H1 (cell line): ENCODE data around the gene TCAIM. TPM values are rescaled to one million over a fixed set of nuclear protein-coding genes. Genes with fewer than 3 reads are reported as not detected.

Source experiments
- CTCF ChIA-PET: fragments of 300-600 bp; sonication (Branson Sonifier 250); formaldehyde crosslinking; loops from one replicate; lab custom pipeline; 2021; ENCODE audit not compliant: partially characterized antibody; lab: Charles Lee
- POLR2A ChIA-PET: fragments of 300-600 bp; sonication (Branson Sonifier 250); formaldehyde crosslinking; loops from one replicate; lab custom pipeline; 2021; ENCODE audit warnings: inconsistent platforms; ENCODE audit not compliant: partially characterized antibody; lab: Charles Lee
- DNase-seq, 2 experiments: peaks; one replicate each; pipeline versions ENCODE4 v3.0.0 to v3.0.0-alpha.2; 2010 to 2022; ENCODE audit warnings: low spot score in 2 of 2, low read depth in 1 of 2, mixed read lengths in 1 of 2
- FAIRE-seq: peaks from 2 replicates; lab custom pipeline; 2011; peaks lifted over from hg19 to GRCh38; lab: Jason Lieb, UNC
- H2AFZ ChIP-seq: 2 replicates; pipeline ENCODE4 v1.8.1; 2012; ENCODE audit warnings: low read length, inconsistent platforms
- H2AK5ac ChIP-seq: 2 replicates; pipeline ENCODE4 v1.6.1; 2013; ENCODE audit warnings: low read depth, low read length
- H2BK120ac ChIP-seq: replicated peaks from 2 replicates; pipeline ENCODE3; 2013; ENCODE audit warnings: low read depth, low read length, inconsistent platforms
- H2BK12ac ChIP-seq: 2 replicates; pipeline ENCODE4 v1.6.1; 2013; ENCODE audit warnings: low read depth, low read length
- H2BK15ac ChIP-seq: 2 replicates; pipeline ENCODE4 v1.6.1; 2013; ENCODE audit warnings: low read length
- H2BK20ac ChIP-seq: 2 replicates; pipeline ENCODE4 v1.6.1; 2013; ENCODE audit warnings: low read length
- H2BK5ac ChIP-seq: 2 replicates; pipeline ENCODE4 v1.6.1; 2013; ENCODE audit warnings: low read depth, low read length
- H3K14ac ChIP-seq: 2 replicates; pipeline ENCODE4 v1.6.1; 2013; ENCODE audit warnings: inconsistent platforms; ENCODE audit not compliant: insufficient read length
- H3K18ac ChIP-seq: 2 replicates; pipeline ENCODE4 v1.6.1; 2013; ENCODE audit warnings: low read length; ENCODE audit errors: extremely low read depth
- H3K23ac ChIP-seq: 2 replicates; pipeline ENCODE4 v1.6.1; 2013; ENCODE audit warnings: inconsistent platforms; ENCODE audit not compliant: insufficient read length
- H3K23me2 ChIP-seq: 2 replicates; pipeline ENCODE4 v1.6.1; 2013; ENCODE audit warnings: low read depth, low read length
- H3K27ac ChIP-seq: 2 replicates; pipeline ENCODE4 v1.6.1; 2011; ENCODE audit warnings: low read depth, low read length, inconsistent platforms
- H3K27me3 ChIP-seq, 4 experiments: replicated peaks in 1 of 4; 1 replicate in 1 of 4; 2 replicates in 3 of 4; pipeline versions ENCODE4 v1.6.1 to v1.8.1; 2011 to 2013; ENCODE audit warnings: low read length in 3 of 4, mild to moderate bottlenecking in 3 of 4, inconsistent platforms in 2 of 4, mixed read lengths in 2 of 4, moderate library complexity in 1 of 4; ENCODE audit not compliant: control insufficient read depth in 3 of 4, insufficient read depth in 3 of 4; ENCODE audit errors: extremely low read depth in 1 of 4
- H3K36me3 ChIP-seq, 4 experiments: 2 replicates each; pipeline versions ENCODE4 v1.6.1 to v1.8.1; 2011 to 2013; ENCODE audit warnings: mild to moderate bottlenecking in 4 of 4, low read length in 3 of 4, moderate library complexity in 2 of 4, control low read depth in 1 of 4, inconsistent platforms in 1 of 4; ENCODE audit not compliant: insufficient read depth in 4 of 4, control insufficient read depth in 2 of 4
- H3K4ac ChIP-seq: replicated peaks from 2 replicates; pipeline ENCODE3; 2013; ENCODE audit warnings: low read length, low read depth, mixed read lengths, inconsistent platforms; ENCODE audit not compliant: insufficient read length
- H3K4me1 ChIP-seq, 4 experiments: replicated peaks in 1 of 4; 1 replicate in 1 of 4; 2 replicates in 3 of 4; pipeline versions ENCODE4 v1.6.1 to v1.8.1; 2011 to 2013; ENCODE audit warnings: low read length in 3 of 4, inconsistent platforms in 2 of 4, mixed read lengths in 1 of 4; ENCODE audit not compliant: insufficient read depth in 4 of 4, control insufficient read depth in 3 of 4
- H3K4me2 ChIP-seq, 2 experiments: 2 replicates each; pipeline versions ENCODE4 v1.6.1 to v1.8.1; 2011 to 2013; ENCODE audit warnings: low read depth in 2 of 2, low read length in 2 of 2, control low read depth in 1 of 2, inconsistent platforms in 1 of 2, mild to moderate bottlenecking in 1 of 2; ENCODE audit not compliant: insufficient read depth in 1 of 2
- H3K4me3 ChIP-seq, 4 experiments: fragments of 200-600, 300-600 bp in 1 of 4; sonication (generic), shearing (Covaris generic), sonication (Bioruptor Twin) in 1 of 4; 2 replicates each; pipeline versions ENCODE4 v1.5.1 to v1.8.1; 2011 to 2016; ENCODE audit warnings: low read length in 4 of 4, low read depth in 3 of 4, control low read depth in 2 of 4, inconsistent platforms in 2 of 4, mild to moderate bottlenecking in 2 of 4, mixed read lengths in 1 of 4, moderate library complexity in 1 of 4; ENCODE audit not compliant: insufficient read depth in 2 of 4; ENCODE audit errors: extremely low read depth in 1 of 4
- H3K56ac ChIP-seq: replicated peaks from 2 replicates; pipeline ENCODE3; 2013; ENCODE audit warnings: low read depth, mild to moderate bottlenecking, mixed read lengths, low read length, inconsistent platforms; ENCODE audit not compliant: insufficient read length
- H3K79me1 ChIP-seq: 2 replicates; pipeline ENCODE4 v1.6.1; 2013; ENCODE audit warnings: low read depth, low read length, control low read depth
- H3K79me2 ChIP-seq, 2 experiments: 2 replicates each; pipeline versions ENCODE4 v1.6.1 to v1.8.1; 2012 to 2013; ENCODE audit warnings: low read length in 2 of 2, mild to moderate bottlenecking in 2 of 2, inconsistent platforms in 1 of 2; ENCODE audit not compliant: insufficient read depth in 2 of 2, control insufficient read depth in 1 of 2
- H3K9ac ChIP-seq, 4 experiments: replicated peaks in 1 of 4; 1 replicate in 1 of 4; 2 replicates in 3 of 4; pipeline versions ENCODE4 v1.6.1 to v1.8.1; 2011 to 2013; ENCODE audit warnings: low read depth in 3 of 4, low read length in 3 of 4, control low read depth in 2 of 4, mild to moderate bottlenecking in 2 of 4, moderate library complexity in 2 of 4, inconsistent platforms in 1 of 4; ENCODE audit errors: extremely low read depth in 1 of 4
- H3K9me3 ChIP-seq, 2 experiments: 2 replicates each; pipeline versions ENCODE4 v1.6.1 to v1.8.1; 2012 to 2013; ENCODE audit warnings: mild to moderate bottlenecking in 2 of 2, moderate library complexity in 2 of 2, control low read depth in 1 of 2, inconsistent platforms in 1 of 2, low read depth in 1 of 2, low read length in 1 of 2, mixed read lengths in 1 of 2; ENCODE audit not compliant: insufficient read depth in 2 of 2
- H4K20me1 ChIP-seq, 2 experiments: replicated peaks in 1 of 2; 2 replicates each; pipeline versions ENCODE3 to v1.8.1; 2011 to 2013; ENCODE audit warnings: inconsistent platforms in 2 of 2, low read length in 2 of 2, mild to moderate bottlenecking in 1 of 2; ENCODE audit not compliant: insufficient read depth in 2 of 2, control insufficient read depth in 1 of 2
- H4K5ac ChIP-seq: 2 replicates; pipeline ENCODE4 v1.6.1; 2013; ENCODE audit warnings: low read length, low read depth, mixed read lengths, inconsistent platforms; ENCODE audit not compliant: insufficient read length
- H4K8ac ChIP-seq: 2 replicates; pipeline ENCODE4 v1.8.0; 2013; ENCODE audit warnings: mild to moderate bottlenecking, moderate library complexity, low read length, inconsistent platforms; ENCODE audit not compliant: insufficient read depth; ENCODE audit errors: extremely low read depth
- H4K91ac ChIP-seq: replicated peaks from 2 replicates; pipeline ENCODE3; 2013; ENCODE audit warnings: low read length, mixed read lengths, inconsistent platforms; ENCODE audit not compliant: insufficient read length
- NRF1 ChIP-seq: IDR thresholded peaks from 2 replicates; pipeline ENCODE4 v1.6.1; 2011; ENCODE audit warnings: mild to moderate bottlenecking, low read depth, low read length, improper control_type of control experiment
- PHF8 ChIP-seq: fragments of 200-600 bp; sonication (generic); conservative IDR thresholded peaks from 2 replicates; pipeline ENCODE4 v1.7.1; 2012; ENCODE audit warnings: low read depth, mild to moderate bottlenecking, inconsistent platforms, low read length, moderate library complexity
- RFX5 ChIP-seq: IDR thresholded peaks from 2 replicates; pipeline ENCODE4 v1.6.1; 2011; ENCODE audit warnings: low read depth, low read length, improper control_type of control experiment, borderline replicate concordance
- SAP30 ChIP-seq: fragments of 300-600 bp; sonication (generic); IDR thresholded peaks from 2 replicates; pipeline ENCODE4 v1.7.1; 2012; ENCODE audit warnings: low read length, moderate library complexity, mild to moderate bottlenecking, inconsistent platforms; ENCODE audit not compliant: insufficient read depth, insufficient replicate concordance
- WGBS, 2 experiments: shearing (Covaris generic) in 1 of 2; methylation state at CpG; one replicate each; pipeline versions ENCODE4 v1.1.6 to v1.1.7; 2013 to 2015; ENCODE audit warnings: low lambda C conversion rate in 2 of 2, mixed read lengths in 2 of 2, inconsistent platforms in 1 of 2, low coverage in 1 of 2, missing lambda C conversion rate in 1 of 2; ENCODE audit not compliant: insufficient replicate concordance in 2 of 2, insufficient coverage in 1 of 2, insufficient read length in 1 of 2; ENCODE audit errors: extremely low coverage in 1 of 2, missing lambda C conversion rate in 1 of 2; 5-methylcytosine and 5-hydroxymethylcytosine counted together
- polyA plus RNA-seq, 7 experiments: library from polyadenylated mRNA; depleted of rRNA in 3 of 7; stranded (reverse) in 5 of 7; unstranded in 2 of 7; fragments of >200 nt in 5 of 7; fragments of 200-250 nt in 2 of 7; gene quantifications; 1 replicate in 5 of 7; 2 replicates in 1 of 7; 4 replicates in 1 of 7; pipeline versions ENCODE4 v1.2.1 to v1.2.3, GENCODE V29; 2011 to 2013; ENCODE audit warnings: missing spikeins in 2 of 7, mixed read lengths in 2 of 7
- total RNA-seq: library from RNA; stranded (reverse); fragmentation: NEBNext Ultra II Directional; extraction: Animal tissue kit (Norgen Biotek cat#: 25700); gene quantifications from 2 replicates; pipeline ENCODE4 v1.2.1, GENCODE V29; 2021

Gene TCAIM
- total and polyA plus RNA-seq, 2 of the 8 experiments (the other 6 are each of a cell fraction or from before 2014, with no cell fraction given): 6.9 to 22.1 TPM

DNA sequence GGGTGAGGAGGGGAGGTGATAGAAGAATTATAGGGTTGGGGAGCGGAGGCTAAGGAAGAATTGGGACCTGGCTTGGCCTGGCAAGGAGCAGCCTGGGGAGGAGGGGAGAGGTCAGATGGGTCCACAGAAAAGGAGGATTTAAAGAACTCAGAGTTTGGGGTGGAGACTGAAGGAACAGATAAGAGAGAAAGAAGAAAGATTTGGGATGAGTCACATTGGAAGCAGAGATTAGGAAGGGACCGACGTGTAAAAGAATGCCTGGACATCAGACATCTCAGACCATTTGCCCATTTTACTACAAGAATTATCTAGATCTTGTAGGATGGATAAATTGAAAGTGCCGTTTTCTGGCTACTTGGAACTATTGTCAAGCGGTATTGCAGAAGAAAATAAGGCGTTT lies 10.4 kb downstream of the TCAIM start:
- no peak for FAIRE-seq
- Histone ChIP-seq H2BK15ac (no peak overlapping the region), H4K5ac (no peak overlapping the region), H3K4me3 (no peak overlapping the region), H3K79me1 (no peaks in the 10 kb centered on the region), H2AFZ (no peak overlapping the region), H3K4me1 (no peaks in the 10 kb centered on the region), H3K27ac (no peak overlapping the region), H2BK120ac (no peak overlapping the region), H2BK5ac (no peak overlapping the region), H4K91ac (no peak overlapping the region), H2BK20ac (no peak overlapping the region), H4K20me1 (no peaks in the 10 kb centered on the region), H2BK12ac (no peak overlapping the region), H3K14ac (no peak overlapping the region), H3K27me3 (no peaks in the 10 kb centered on the region), H3K4ac (no peak overlapping the region), H3K23ac (no peak overlapping the region), H3K18ac (no peak overlapping the region), H4K8ac (no peak overlapping the region), H2AK5ac (no peak overlapping the region), H3K36me3 (no peaks in the 10 kb centered on the region), H3K56ac (no peak overlapping the region), H3K4me2 (no peak overlapping the region), H3K9me3 (no peaks in the 10 kb centered on the region), H3K79me2 (no peaks in the 10 kb centered on the region; a peak in 2 of 4 replicates), H3K9ac (no peak overlapping the region), H3K23me2 (no peaks in the 10 kb centered on the region)
- CTCF ChIA-PET: no interaction called here
- 90% methylated on average over 6 of the region's 6 CpGs; no CpG with 5 or more reads in 1 of the 2 experiments for WGBS, 2 experiments
- DNase-seq: no peak
- POLR2A ChIA-PET: no interaction called here
- TF ChIP-seq PHF8 (no peak), RFX5 (no peak), SAP30 (no peak), NRF1 (no peak)
